ENCODE measurements around the gene UBALD1.

DNA sequence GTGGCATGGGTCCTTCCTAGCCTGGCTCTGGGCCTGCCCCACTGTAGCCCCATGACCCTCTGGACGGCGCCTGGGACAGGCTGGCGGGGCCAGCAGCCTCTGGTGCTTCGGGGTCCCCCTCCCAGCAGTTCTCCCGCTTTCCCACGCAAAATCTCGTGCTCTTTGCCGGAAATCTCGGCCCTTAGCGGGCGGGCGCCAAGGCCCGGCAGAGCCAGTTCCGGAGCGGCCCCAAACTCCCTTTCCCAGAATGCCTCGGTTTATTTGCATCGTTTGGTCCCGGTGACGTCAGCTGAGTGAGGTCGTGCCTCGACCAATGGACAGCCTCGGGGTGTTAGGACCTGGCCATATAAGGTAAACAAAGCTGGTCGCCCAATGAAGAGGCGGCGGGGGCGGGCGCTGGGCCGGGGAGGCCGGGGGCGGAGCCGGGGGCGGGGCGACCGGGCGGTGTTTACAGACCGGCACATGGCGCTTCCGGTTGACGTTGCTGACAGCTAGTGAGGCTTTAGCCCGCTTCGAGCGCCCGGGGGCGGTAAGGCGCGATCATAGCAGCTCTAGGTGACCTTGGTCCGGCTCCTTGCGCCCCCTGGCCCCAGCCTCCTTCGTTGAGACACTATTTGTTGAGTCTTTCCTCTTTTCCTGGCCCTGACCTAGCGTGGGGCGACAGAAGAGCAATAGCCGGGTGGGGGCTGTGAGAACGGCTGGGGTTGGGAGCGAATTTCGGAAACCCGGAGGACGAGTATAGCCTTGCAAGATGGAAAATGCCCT, 1.5 kb upstream of the UBALD1 start:
- TF ChIP-seq POLR2A (IDR thresholded peaks at IDR 0.05) (peak; percentile 60 to 77), CTCF (IDR thresholded peaks at IDR 0.05) (peak in 4 of 6 experiments; percentile 13 to 38 (median 21))
